NCI-H2196 (cell line): ENCODE measurements around the gene AQP3.
"Not testable (repeated sequence)": the region's sequence is repeated elsewhere in the genome, so short reads cannot be mapped to it uniquely, and the experiment has no call there.

Experiments used
- DNase-seq: peaks from one replicate; lab custom pipeline; 2025; ENCODE audit not compliant: unreplicated experiment; lab: John Stamatoyannopoulos, UW

The AQP3 gene

DNA sequence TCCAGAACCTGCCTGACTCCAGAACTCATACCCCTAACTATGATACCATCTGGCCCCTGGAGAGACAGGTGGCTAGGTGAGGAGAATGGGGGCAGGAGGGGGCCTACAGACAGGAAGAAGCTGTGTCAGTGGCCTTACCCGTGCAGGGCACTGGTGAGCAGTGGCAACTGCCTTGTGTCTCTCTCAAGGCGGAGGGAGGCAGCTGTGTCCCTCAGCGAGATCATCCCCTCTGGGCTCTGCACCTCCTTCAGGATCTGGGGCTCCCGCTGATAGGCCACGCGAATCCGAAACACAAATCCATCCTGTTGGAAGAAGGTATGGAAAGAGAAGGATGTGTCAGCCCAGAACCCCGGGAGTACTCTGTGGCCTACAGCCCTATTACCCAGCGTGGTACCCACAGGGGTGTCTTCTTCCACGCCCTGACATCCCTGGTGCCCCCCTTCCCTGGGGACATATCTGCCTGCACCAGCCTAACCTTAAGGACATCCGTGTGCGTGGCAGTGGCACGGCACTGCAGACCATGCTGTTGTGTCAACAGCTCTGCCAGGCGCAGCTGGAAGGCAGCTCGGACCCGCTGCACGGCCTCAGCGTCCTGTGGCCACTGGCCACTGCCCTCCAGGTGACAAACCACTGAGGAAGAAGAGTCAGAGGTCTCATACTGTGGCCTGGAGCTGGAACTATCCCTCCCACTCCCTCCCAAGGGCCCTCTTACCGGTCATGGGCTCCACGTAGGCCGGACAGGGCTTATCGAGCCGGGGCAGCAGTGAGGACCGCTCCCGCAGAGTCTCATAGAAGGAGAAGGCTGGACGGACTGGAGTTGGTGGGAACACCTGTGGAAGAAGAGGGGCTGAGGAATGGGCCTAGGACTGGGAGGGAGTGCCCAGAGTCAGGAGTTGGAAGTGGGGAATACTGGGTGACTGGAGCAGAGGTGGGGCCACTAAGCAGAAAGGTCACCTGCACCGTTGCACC lies 18.5 kb upstream of the AQP3 start:
- no peak for DNase-seq

GRCh38 chr9:33465096-33465495 lies 17.7 kb upstream of the AQP3 start:
- no peak for DNase-seq

- DNase-seq, result no peak
Observed at GRCh38 chr9:33464045-33464636, 16.7 kb upstream of the AQP3 start.

- no peak for DNase-seq
Observed at GRCh38 chr9:33463151-33463550, 15.8 kb upstream of the AQP3 start.

GRCh38 chr9:33461492-33461891 lies 14.1 kb upstream of the AQP3 start:
- no peak for DNase-seq

DNA sequence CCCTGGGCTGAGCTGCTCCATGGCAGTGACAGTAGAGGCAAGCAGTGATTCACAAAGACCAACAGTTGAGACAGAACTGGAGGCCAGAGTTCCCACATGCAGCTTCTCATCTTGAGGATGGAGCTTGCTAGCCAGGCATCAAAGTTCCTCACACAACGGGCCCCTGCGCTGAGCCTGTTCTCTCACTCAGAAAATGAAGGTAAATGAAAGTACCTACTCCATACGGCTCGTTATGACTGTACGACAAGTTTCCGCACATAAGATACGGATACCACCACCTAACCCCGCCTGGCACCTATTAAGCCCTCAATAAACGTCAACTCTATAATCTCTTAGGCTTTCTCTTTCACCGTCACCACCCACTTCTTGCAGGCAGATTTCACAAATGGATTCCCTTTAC lies 13.5 kb upstream of the AQP3 start:
- DNase-seq, result no peak

DNA sequence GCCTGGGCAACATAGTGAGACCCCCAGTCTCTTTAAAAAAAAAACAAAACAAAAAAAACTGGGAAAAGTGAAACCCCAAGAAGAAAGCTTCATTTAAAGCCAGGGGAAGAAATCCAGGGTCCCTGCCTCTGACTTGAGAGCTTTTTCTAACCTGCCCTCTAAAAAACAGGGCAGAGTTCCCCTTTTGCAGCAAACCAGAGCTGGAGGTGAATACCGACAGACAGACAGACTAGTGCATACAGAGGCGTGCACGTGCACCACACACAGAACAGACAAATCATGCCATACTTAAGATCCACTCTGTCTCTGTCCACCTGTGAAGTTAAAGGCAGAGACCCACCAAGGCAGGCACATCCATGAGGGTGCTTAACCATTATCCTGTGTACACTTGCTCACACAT lies 11.7 kb upstream of the AQP3 start:
- no peak for DNase-seq

GRCh38 chr9:33458444-33458843 lies 11.1 kb upstream of the AQP3 start:
- DNase-seq, result no peak

DNA sequence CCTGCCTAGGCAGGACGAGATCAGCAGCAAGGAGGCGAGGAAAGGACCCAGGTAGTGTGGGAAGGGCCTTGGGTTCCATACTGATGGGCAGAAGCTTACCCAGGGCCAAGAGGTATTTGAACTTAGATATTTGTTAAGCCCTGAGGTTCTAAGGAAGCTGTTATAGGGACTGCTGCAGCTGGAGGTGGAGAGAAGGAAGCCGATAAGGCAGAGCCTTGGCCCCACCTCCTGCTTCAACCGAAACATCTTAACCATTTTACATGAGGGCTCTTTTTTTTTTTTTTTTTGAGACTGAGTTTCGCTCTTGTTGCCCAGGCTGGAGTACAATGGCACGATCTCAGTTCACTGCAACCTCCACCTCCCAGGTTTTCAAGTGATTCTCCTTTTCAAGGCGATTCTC lies 8.6 kb upstream of the AQP3 start:
- no peak for DNase-seq

DNA sequence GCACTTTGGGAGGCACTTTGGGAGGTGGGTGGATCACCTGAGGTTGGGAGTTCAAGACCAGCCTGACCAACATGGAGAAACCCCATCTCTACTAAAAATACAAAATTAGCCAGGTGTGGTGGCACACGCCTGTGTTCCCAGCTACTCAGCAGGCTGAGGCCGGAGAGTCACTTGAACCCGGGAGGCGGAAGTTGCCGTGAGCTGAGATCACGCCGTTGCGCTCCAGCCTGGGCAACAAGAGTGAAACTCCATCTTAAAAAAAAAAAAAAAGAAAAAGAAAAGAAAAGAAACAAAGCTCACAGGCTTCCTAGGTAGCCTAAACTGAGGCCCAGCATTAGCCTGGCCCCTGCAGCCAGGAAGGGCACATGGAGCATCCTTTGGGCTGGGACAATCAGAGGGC lies 8.1 kb upstream of the AQP3 start:
- DNase-seq, result not testable (repeated sequence)

- not testable (repeated sequence) for DNase-seq
Observed at GRCh38 chr9:33454661-33455026, 7.3 kb upstream of the AQP3 start.

- no peak for DNase-seq
Observed at GRCh38 chr9:33453999-33454660, 6.7 kb upstream of the AQP3 start.

DNA sequence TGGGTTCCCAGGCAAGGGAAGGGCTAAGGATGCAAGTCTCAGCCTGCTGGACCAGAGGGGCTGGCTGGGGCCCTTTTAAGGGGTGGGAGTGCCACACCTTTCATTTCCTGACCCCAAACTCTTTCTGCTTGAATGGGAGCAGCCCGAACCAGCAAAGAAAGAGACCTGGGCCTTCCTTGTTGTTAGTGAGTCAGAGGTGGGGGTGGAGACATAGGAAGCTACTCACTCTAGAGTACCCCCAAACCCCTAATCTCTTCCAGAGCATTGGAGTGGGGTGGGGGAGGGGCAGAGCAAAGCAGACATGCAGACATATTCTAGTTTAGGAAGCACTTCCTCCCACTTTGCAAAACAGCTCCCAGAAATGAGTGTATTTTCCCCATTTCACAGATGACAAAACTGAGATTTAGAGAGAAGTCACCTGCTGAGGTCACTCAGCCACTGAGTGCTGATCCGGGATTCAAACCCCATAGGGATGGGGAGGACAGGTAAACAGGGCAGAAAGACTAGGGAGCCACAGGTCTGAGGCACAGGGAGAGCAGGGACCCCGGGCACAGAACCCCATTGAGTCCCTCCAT lies 6.0 kb upstream of the AQP3 start:
- DNase-seq, result no peak

- peak; percentile 63 for DNase-seq
Observed at GRCh38 chr9:33452828-33453271, 5.5 kb upstream of the AQP3 start.

DNA sequence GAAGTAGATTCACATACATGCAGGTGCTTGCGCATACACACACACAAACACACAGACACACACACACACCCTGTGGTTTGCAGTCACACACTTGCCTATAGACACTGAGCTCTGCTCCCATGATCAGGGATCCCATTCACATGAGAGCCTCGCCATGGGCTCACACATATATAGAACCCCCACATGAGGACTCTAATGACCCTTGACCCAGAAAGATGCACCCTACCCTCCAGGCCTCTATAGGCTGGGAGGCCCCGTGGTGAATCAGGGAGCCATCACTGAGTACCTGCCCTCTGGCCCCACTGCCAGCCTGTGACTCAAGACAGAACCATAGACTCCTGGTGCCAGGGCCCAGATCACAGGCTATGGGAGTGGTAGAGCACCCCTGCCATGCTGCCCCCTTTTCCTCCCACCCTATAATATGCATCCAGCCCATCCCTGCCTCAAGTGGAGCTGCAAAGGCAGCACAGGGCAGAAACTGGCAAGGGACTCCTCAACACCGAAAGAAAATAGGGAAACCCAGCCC lies 3.3 kb upstream of the AQP3 start:
- DNase-seq, result no peak

GRCh38 chr9:33449715-33450114 lies 2.3 kb upstream of the AQP3 start:
- no peak for DNase-seq

DNA sequence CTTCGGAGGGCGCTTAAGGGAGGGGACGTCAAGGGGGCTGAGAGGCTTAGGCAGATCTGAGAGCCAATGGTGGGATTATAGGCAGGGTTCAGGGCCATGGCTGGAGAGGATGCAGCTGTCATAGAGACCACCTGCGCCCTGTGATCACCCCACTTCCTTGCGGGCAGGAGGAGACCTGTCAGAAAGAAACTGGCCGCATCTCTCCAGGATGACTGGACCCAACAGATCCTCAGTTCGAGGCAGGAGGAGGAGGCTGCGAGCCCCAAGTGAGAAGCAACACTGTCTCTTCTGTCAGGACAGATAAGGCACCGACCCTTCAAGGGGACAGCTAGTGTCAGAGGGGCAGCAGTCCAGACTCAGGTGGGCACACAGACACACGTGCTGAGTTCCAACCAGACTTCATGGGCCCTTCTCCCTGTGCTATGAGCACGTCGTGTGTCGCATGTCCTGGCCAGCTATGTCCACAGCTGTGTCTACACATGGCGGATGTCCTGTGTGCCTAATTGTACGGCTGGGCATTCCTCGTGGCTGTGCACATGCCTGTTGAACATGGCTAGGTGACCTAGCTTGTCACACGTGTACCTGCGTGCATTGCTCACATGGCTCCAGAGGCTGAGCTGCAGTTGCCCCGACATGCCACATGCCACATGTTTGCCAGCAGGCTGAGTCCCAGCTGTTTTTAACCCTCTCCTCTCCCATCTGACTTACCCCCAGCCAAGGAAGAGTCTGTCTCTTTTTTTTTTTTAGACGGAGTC lies 583 bp upstream of the AQP3 start:
- no peak for DNase-seq

GRCh38 chr9:33446240-33446945 lies 1.0 kb downstream of the AQP3 start:
- no peak for DNase-seq

- DNase-seq, result no peak
Observed at GRCh38 chr9:33445389-33446239, 1.8 kb downstream of the AQP3 start.
